Psoas muscle (tissue), 8 donors: ENCODE results near the gene PRDM8. TPM values are rescaled to one million over a fixed set of nuclear protein-coding genes. Genes with fewer than 3 reads are reported as not detected.

Source experiments
- ATAC-seq, 4 donors: fragments of 200-7000 bp; cut with Tn5 transposase; one replicate each; pipeline ENCODE4 v1.9.1; 2020; ENCODE audit warnings: moderate library complexity in 3 of 4, mild to moderate bottlenecking in 2 of 4
- DNase-seq, 2 donors: peaks; one replicate each; pipeline ENCODE4 v3.0.0-alpha.2; 2020
- H3K27ac ChIP-seq: fragments of 200-600 bp; one replicate; pipeline ENCODE4 v1.8.0; 2022
- H3K27me3 ChIP-seq, 3 donors: fragments of 200-600 bp in 1 of 3; one replicate each; pipeline versions ENCODE4 v1.6.1 to v1.8.0; 2013 to 2022; ENCODE audit warnings: low read length in 2 of 3, mild to moderate bottlenecking in 2 of 3, moderate library complexity in 1 of 3; ENCODE audit not compliant: insufficient read depth in 3 of 3
- H3K36me3 ChIP-seq, 2 donors: fragments of 200-600 bp in 1 of 2; one replicate each; pipeline versions ENCODE4 v1.6.1 to v1.8.0; 2013 to 2022; ENCODE audit warnings: low read depth in 1 of 2, mild to moderate bottlenecking in 1 of 2, moderate library complexity in 1 of 2; ENCODE audit not compliant: insufficient read depth in 1 of 2
- H3K4me1 ChIP-seq: fragments of 200-600 bp; one replicate; pipeline ENCODE4 v1.8.0; 2022
- H3K4me3 ChIP-seq: fragments of 200-600 bp; one replicate; pipeline ENCODE4 v1.8.0; 2022; ENCODE audit warnings: mild to moderate bottlenecking
- H3K9me3 ChIP-seq: fragments of 200-600 bp; one replicate; pipeline ENCODE4 v1.8.0; 2022
- CTCF ChIP-seq: fragments of 200-600 bp; IDR thresholded peaks from one replicate; pipeline ENCODE4 v1.8.0; 2022; ENCODE audit warnings: antibody characterized with exemption
- WGBS, 3 donors: extraction: QIAGEN DNeasy Blood & Tissue Kit; methylation state at CpG; one replicate each; pipeline versions ENCODE4 v1.1.6 to v1.1.7; 2013; 5-methylcytosine and 5-hydroxymethylcytosine counted together
- intact Hi-C, 2 donors: fragments of 100-400 bp; cut with DNase I; formaldehyde crosslinking; loops; one replicate each; pipeline versions ENCODE4 v1.11.0 to v1.14.2; 2022
- polyA plus RNA-seq, 3 donors: library from polyadenylated mRNA; stranded (reverse); fragments of 200-250 nt; gene quantifications; one replicate each; pipeline ENCODE4 v1.2.3, GENCODE V29; 2013
- total RNA-seq, 4 donors: library from RNA; stranded (reverse); fragmentation: NEBNext Ultra II Directional in 2 of 4; extraction: Animal tissue kit (Norgen Biotek cat#: 25700) in 2 of 4; gene quantifications; one replicate each; pipeline versions ENCODE4 v1.2.1 to v1.2.4, GENCODE V29; 2021 to 2023
- donor health status: healthy with polysubstance abuse.
- donor health status: DM: no; HTN: no; CAD: no; lungs with moderate emphysema.
- donor health status: Bipolar disorder and iron deficiency.
- donor health status: healthy.
- donor health status: DM: yes; HTN: yes; CAD: no.
- donor health status: DM: no; HTN: no; CAD: no.
- donor health status: DM: no; HTN: no; CAD: no.
- donor health status: DM: yes; HTN: yes; CAD: no.

Gene PRDM8
- total and polyA plus RNA-seq, 7 donors = 0.28 to 1.8 (median 0.63) TPM

GRCh38 chr4:80188457-80188800 lies 8.9 kb upstream of the PRDM8 start:
- Histone ChIP-seq H3K4me3 (no peak overlapping the region), H3K27ac (no peak overlapping the region), H3K36me3 (no peaks in the 10 kb centered on the region), H3K9me3 (no peaks in the 10 kb centered on the region), H3K27me3 (peaks cover 0 to 82% (median 21%) of the 10 kb centered on the region in 3 donors), H3K4me1 (peaks cover 13% of the 10 kb centered on the region)
- TF ChIP-seq CTCF = no peak
- 76 to 80% (median 79%) methylated on average over 11 of the region's 11 CpGs for WGBS, 3 donors
- intact Hi-C loops = no loop called here
- ATAC-seq (no peak), DNase-seq (no peak)

DNA sequence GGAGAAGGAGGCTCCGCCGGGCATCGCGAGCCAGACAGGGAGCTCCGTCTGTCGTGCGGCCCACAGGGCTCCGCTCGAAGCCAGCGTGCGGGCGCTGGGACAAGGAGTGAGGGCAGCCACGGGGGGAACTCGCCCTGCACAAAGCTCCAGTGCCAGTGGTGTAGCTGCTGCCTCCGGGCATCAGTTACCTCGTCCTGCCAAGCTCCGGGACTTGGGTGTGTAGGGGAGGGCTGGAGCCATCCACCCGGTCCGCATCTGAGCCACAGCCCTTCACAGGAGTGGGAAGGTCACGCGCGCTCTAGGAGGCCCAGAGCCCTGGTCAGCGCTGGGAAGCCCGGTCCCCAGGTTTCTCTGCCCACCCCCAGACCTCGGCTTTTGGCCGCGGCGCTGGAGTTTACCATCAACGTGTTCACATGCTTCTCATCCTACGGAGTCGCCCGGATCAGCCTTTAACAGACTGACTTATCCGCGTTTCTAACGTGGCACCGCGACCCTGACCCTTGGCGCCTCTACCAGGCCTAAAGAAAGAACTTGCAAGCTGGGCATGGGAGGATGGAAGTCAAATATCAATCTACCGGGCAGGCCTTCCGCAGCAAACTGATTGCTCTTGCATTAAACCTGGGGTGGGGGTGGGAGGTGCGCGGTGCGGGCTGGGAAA lies 8.4 kb upstream of the PRDM8 start:
- Histone ChIP-seq H3K36me3 (no peaks in the 10 kb centered on the region), H3K27ac (no peak overlapping the region), H3K9me3 (no peaks in the 10 kb centered on the region), H3K4me3 (no peak overlapping the region), H3K4me1 (peaks cover 13% of the 10 kb centered on the region), H3K27me3 (peaks cover under 1 to 84% (median 18%) of the 10 kb centered on the region in 3 donors)
- no peak for TF ChIP-seq CTCF
- no peak for ATAC-seq
- no peak for DNase-seq
- intact Hi-C loops = no loop called here
- WGBS, 3 donors = 71 to 75% (median 72%) methylated on average over 43 of the region's 43 CpGs

- Histone ChIP-seq H3K4me1 (peaks cover 13% of the 10 kb centered on the region), H3K27ac (no peak overlapping the region), H3K27me3 (peaks cover 2 to 88% (median 16%) of the 10 kb centered on the region in 3 donors), H3K9me3 (no peaks in the 10 kb centered on the region), H3K4me3 (no peak overlapping the region), H3K36me3 (no peaks in the 10 kb centered on the region)
- WGBS, 3 donors = 54 to 58% (median 57%) methylated on average over 3 of the region's 3 CpGs
- no peak for TF ChIP-seq CTCF
- intact Hi-C loops = no loop called here
- DNase-seq (no peak), ATAC-seq (no peak)
These were observed 7.7 kb upstream of the PRDM8 start for GRCh38 chr4:80189581-80189955.

DNA sequence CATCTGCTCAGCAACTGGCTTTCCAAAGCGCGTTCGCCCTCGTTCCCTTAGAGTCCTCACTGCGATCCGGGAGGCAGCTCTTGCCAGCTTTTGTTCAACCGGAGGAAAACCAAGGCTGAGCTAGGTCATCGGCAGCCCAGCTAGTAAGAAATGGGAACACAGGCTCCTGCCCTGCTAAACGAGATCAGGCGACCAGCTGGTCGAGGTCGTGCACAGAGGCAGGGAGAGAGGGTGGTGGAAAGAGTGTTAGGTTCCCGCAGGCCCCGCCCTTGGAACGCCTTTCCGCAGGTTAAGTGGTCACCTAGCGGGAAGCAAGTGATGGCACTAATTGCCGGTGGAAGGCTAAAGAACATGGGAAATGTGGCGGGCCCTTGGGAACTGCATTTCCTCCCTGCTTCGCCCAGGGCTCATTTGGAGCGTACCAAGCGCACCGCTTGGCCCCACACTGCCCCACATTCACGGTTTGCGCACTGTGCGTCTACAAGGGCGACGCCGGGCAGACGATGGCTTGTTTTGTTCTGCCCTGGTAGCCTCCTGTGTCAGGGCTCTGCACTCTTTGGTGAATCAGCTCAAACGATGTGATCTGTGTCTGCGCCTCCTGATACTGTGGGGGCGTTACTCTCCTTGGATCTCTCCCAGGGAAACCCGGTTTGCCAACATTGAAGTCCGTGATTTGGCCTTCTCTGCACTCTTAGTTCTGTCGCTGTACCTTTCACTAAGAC lies 7.2 kb upstream of the PRDM8 start:
- WGBS, 3 donors = 49 to 59% (median 57%) methylated on average over 36 of the region's 36 CpGs
- no peak for TF ChIP-seq CTCF
- intact Hi-C loops = no loop called here

More for the DNA sequence above, 7.2 kb upstream of the PRDM8 start:
- Histone ChIP-seq H3K4me1 (peaks cover 8% of the 10 kb centered on the region), H3K9me3 (no peaks in the 10 kb centered on the region), H3K27ac (no peak overlapping the region), H3K4me3 (no peak overlapping the region), H3K36me3 (no peaks in the 10 kb centered on the region), H3K27me3 (peaks cover 2 to 86% (median 10%) of the 10 kb centered on the region in 3 donors)
- no peak for ATAC-seq
- peak in 1 of 2 donors; percentile 60 for DNase-seq
